ENCODE measurements around the gene KIF22.
A peak's percentile ranks its signal among the peaks of the same experiment; 100 is the strongest.
"Not testable (repeated sequence)": the region's sequence is repeated elsewhere in the genome, so short reads cannot be mapped to it uniquely, and the experiment has no call there.

The KIF22 gene

GRCh38 chr16:29790183-29790948 lies at the start of gene KIF22:
Gene KIF22, plus strand, starts transcription at chr16:29790751. Its CDS starts 9 bp downstream, at chr16:29790760.
- Mint-ChIP-seq H3K4me3 (peak within 1 kb of the TSS; percentile 96), H3K4me1 (peaks cover 55% of the 10 kb centered on the region), H3K9me3 (no peaks in the 10 kb centered on the region), H3K27ac (peak within 1 kb of the TSS; percentile 96), H3K36me3 (peaks cover 39% of the 10 kb centered on the region), H3K27me3 (no peaks in the 10 kb centered on the region)
- CTCF ChIA-PET, result interaction anchor here (0.5 to 2.3 kb wide), 20 partner anchors 9 to 244 kb away, joined by 3 to 17 read pairs (median 4); partner anchors contain the start of gene PAGR1
- peak; percentile 100 for DNase-seq

GRCh38 chr16:29742683-29743275 lies 47.8 kb upstream of the KIF22 start:
- Mint-ChIP-seq H3K4me3 (peak overlapping the region; percentile 100), H3K27me3 (peaks cover 5% of the 10 kb centered on the region), H3K36me3 (peaks cover 72% of the 10 kb centered on the region), H3K27ac (no peak overlapping the region), H3K4me1 (peaks cover 82% of the 10 kb centered on the region), H3K9me3 (no peaks in the 10 kb centered on the region)
- CTCF ChIA-PET, result interaction anchor here (0.6 kb wide), 1 partner anchor 54 kb away, joined by 3 read pairs; no protein-coding TSS in a partner anchor
- no peak for DNase-seq

GRCh38 chr16:29743475-29743826 lies 47.1 kb upstream of the KIF22 start:
- peaks cover 5% of the 10 kb centered on the region for H3K27me3 Mint-ChIP-seq
- H3K36me3 Mint-ChIP-seq, result peaks cover 72% of the 10 kb centered on the region
- H3K9me3 Mint-ChIP-seq, result no peaks in the 10 kb centered on the region
- no peak for DNase-seq
- CTCF ChIA-PET, result interaction anchor here (0.6 to 1.9 kb wide), 2 partner anchors 42 to 55 kb away, joined by 3 to 8 read pairs; no protein-coding TSS in a partner anchor
- H3K27ac Mint-ChIP-seq, result peak overlapping the region; percentile 88
- peak overlapping the region; percentile 100 for H3K4me3 Mint-ChIP-seq
- H3K4me1 Mint-ChIP-seq, result peaks cover 78% of the 10 kb centered on the region

- DNase-seq, result peak; percentile 59
- peaks cover 77% of the 10 kb centered on the region for H3K36me3 Mint-ChIP-seq
- CTCF ChIA-PET, result interaction anchor here (1.9 kb wide), 1 partner anchor 41 kb away, joined by 8 read pairs; no protein-coding TSS in a partner anchor
These were observed 46.6 kb upstream of the KIF22 start for GRCh38 chr16:29743827-29744531.

GRCh38 chr16:29744541-29745101 lies 45.9 kb upstream of the KIF22 start:
- CTCF ChIA-PET, result interaction anchor here (0.8 to 1.9 kb wide), 2 partner anchors 41 to 64 kb away, joined by 3 to 8 read pairs; no protein-coding TSS in a partner anchor
- DNase-seq, result no peak

More at GRCh38 chr16:29743827-29744531, 46.6 kb upstream of the KIF22 start:
- H3K27me3 Mint-ChIP-seq, result peaks cover 5% of the 10 kb centered on the region
- H3K27ac Mint-ChIP-seq, result peak overlapping the region; percentile 92
- H3K4me1 Mint-ChIP-seq, result peaks cover 78% of the 10 kb centered on the region
- peak overlapping the region; percentile 100 for H3K4me3 Mint-ChIP-seq
- H3K9me3 Mint-ChIP-seq, result no peaks in the 10 kb centered on the region

GRCh38 chr16:29745121-29745852 lies 45.3 kb upstream of the KIF22 start:
- peak overlapping the region; percentile 100 for H3K4me3 Mint-ChIP-seq

More at GRCh38 chr16:29744541-29745101, 45.9 kb upstream of the KIF22 start:
- peak overlapping the region; percentile 100 for H3K4me3 Mint-ChIP-seq
- peaks cover 77% of the 10 kb centered on the region for H3K4me1 Mint-ChIP-seq
- H3K9me3 Mint-ChIP-seq, result no peaks in the 10 kb centered on the region
- peaks cover 5% of the 10 kb centered on the region for H3K27me3 Mint-ChIP-seq
- peak overlapping the region; percentile 92 for H3K27ac Mint-ChIP-seq
- peaks cover 76% of the 10 kb centered on the region for H3K36me3 Mint-ChIP-seq

GRCh38 chr16:29745853-29746345 lies 44.7 kb upstream of the KIF22 start, which contains the start of gene C16orf54:
Gene C16orf54, minus strand, starts transcription at chr16:29745990. Its CDS starts 1,039 bp downstream, at chr16:29744951.
- CTCF ChIA-PET, result interaction anchor here (0.8 to 0.9 kb wide), 2 partner anchors 16 to 63 kb away, joined by 3 read pairs; no protein-coding TSS in a partner anchor
- Mint-ChIP-seq H3K27me3 (peaks cover 5% of the 10 kb centered on the region), H3K27ac (peak within 1 kb of the TSS; percentile 92), H3K36me3 (peaks cover 67% of the 10 kb centered on the region), H3K4me1 (peaks cover 68% of the 10 kb centered on the region), H3K4me3 (peak within 1 kb of the TSS; percentile 100), H3K9me3 (no peaks in the 10 kb centered on the region)
- DNase-seq, result peak; percentile 98

More at GRCh38 chr16:29745121-29745852, 45.3 kb upstream of the KIF22 start:
- H3K36me3 Mint-ChIP-seq, result peaks cover 72% of the 10 kb centered on the region
- H3K4me1 Mint-ChIP-seq, result peaks cover 72% of the 10 kb centered on the region
- no peaks in the 10 kb centered on the region for H3K9me3 Mint-ChIP-seq
- CTCF ChIA-PET, result interaction anchor here (0.8 to 1.9 kb wide), 2 partner anchors 40 to 63 kb away, joined by 3 to 8 read pairs; no protein-coding TSS in a partner anchor
- H3K27ac Mint-ChIP-seq, result peak overlapping the region; percentile 92
- peak; percentile 64 for DNase-seq
- peaks cover 5% of the 10 kb centered on the region for H3K27me3 Mint-ChIP-seq

GRCh38 chr16:29746518-29746917 lies 44.0 kb upstream of the KIF22 start:
- CTCF ChIA-PET, result interaction anchor here (0.9 kb wide), 1 partner anchor 17 kb away, joined by 3 read pairs; no protein-coding TSS in a partner anchor
- Mint-ChIP-seq H3K36me3 (peaks cover 61% of the 10 kb centered on the region), H3K4me1 (peaks cover 62% of the 10 kb centered on the region), H3K27ac (peak overlapping the region; percentile 92), H3K4me3 (peak overlapping the region; percentile 100)
- DNase-seq, H3K27me3 Mint-ChIP-seq, H3K9me3 Mint-ChIP-seq: not testable (repeated sequence)

- Mint-ChIP-seq H3K4me1 (peaks cover 46% of the 10 kb centered on the region), H3K36me3 (peaks cover 48% of the 10 kb centered on the region), H3K27me3 (peaks cover 5% of the 10 kb centered on the region), H3K27ac (peak overlapping the region; percentile 80), H3K9me3 (no peaks in the 10 kb centered on the region), H3K4me3 (no peak overlapping the region)
- DNase-seq, result no peak
- CTCF ChIA-PET, result interaction anchor here (0.9 to 1.8 kb wide), 4 partner anchors 9 to 41 kb away, joined by 3 to 7 read pairs (median 3); no protein-coding TSS in a partner anchor
These were observed 42.4 kb upstream of the KIF22 start for GRCh38 chr16:29747947-29748759.

GRCh38 chr16:29748760-29749149 lies 41.8 kb upstream of the KIF22 start:
- H3K27me3 Mint-ChIP-seq, H3K27ac Mint-ChIP-seq, H3K4me3 Mint-ChIP-seq, H3K9me3 Mint-ChIP-seq: not testable (repeated sequence)
- peaks cover 43% of the 10 kb centered on the region for H3K4me1 Mint-ChIP-seq
- CTCF ChIA-PET, result interaction anchor here (0.9 to 1.8 kb wide), 4 partner anchors 10 to 41 kb away, joined by 3 to 7 read pairs (median 3); no protein-coding TSS in a partner anchor
- peaks cover 42% of the 10 kb centered on the region for H3K36me3 Mint-ChIP-seq
- DNase-seq, result peak; percentile 34

GRCh38 chr16:29753516-29753915 lies 37.0 kb upstream of the KIF22 start:
- no peak for DNase-seq
- H3K4me1 Mint-ChIP-seq, result peaks cover 39% of the 10 kb centered on the region
- H3K4me3 Mint-ChIP-seq, result no peak overlapping the region
- H3K9me3 Mint-ChIP-seq, result no peaks in the 10 kb centered on the region
- H3K36me3 Mint-ChIP-seq, result peaks cover 10% of the 10 kb centered on the region
- no peak overlapping the region for H3K27ac Mint-ChIP-seq
- CTCF ChIA-PET, result interaction anchor here (1.6 kb wide), 1 partner anchor 31 kb away, joined by 8 read pairs; no protein-coding TSS in a partner anchor
- peaks cover 3% of the 10 kb centered on the region for H3K27me3 Mint-ChIP-seq

GRCh38 chr16:29756654-29757053 lies 33.9 kb upstream of the KIF22 start:
- no peaks in the 10 kb centered on the region for H3K36me3 Mint-ChIP-seq
- no peak overlapping the region for H3K27ac Mint-ChIP-seq
- H3K4me3 Mint-ChIP-seq, result no peak overlapping the region
- H3K4me1 Mint-ChIP-seq, result peaks cover 30% of the 10 kb centered on the region
- DNase-seq, result no peak
- peaks cover 11% of the 10 kb centered on the region for H3K27me3 Mint-ChIP-seq
- H3K9me3 Mint-ChIP-seq, result no peaks in the 10 kb centered on the region
- CTCF ChIA-PET, result interaction anchor here (0.9 to 1.2 kb wide), 2 partner anchors 11 to 34 kb away, joined by 4 to 6 read pairs; partner anchors contain the start of gene KIF22

All from activated naive CD4-positive, alpha-beta T cell treated with anti-CD3 and anti-CD28 coated beads, Interleukin-2, amount 10 ng/mL, durations not matched to agents 7 days and 5 days (primary cell).